NOMO-1 treated with dmso at 0.1 percent for 144 hours (cell line): ENCODE data around the gene CTIF.

Source experiments
- DNase-seq: peaks from one replicate; lab custom pipeline; 2025; ENCODE audit not compliant: unreplicated experiment; lab: John Stamatoyannopoulos, UW

CTIF gene

GRCh38 chr18:48839819-48840490 is 301.1 kb downstream of the CTIF start:
- no peak for DNase-seq

- no peak for DNase-seq
Observed at GRCh38 chr18:48840491-48840877, 301.7 kb downstream of the CTIF start.

GRCh38 chr18:48841381-48842258 is 302.8 kb downstream of the CTIF start:
- peak; percentile 20 for DNase-seq

GRCh38 chr18:48842259-48843061 is 303.6 kb downstream of the CTIF start:
- DNase-seq, result no peak

- DNase-seq, result no peak
Observed at GRCh38 chr18:48843162-48843561, 304.3 kb downstream of the CTIF start.

GRCh38 chr18:48843596-48843995 is 304.8 kb downstream of the CTIF start:
- no peak for DNase-seq

- no peak for DNase-seq
Observed at GRCh38 chr18:48844271-48844670, 305.4 kb downstream of the CTIF start.

GRCh38 chr18:48845174-48845573 is 306.3 kb downstream of the CTIF start:
- no peak for DNase-seq

GRCh38 chr18:48846423-48846932 is 307.6 kb downstream of the CTIF start:
- no peak for DNase-seq

GRCh38 chr18:48847807-48848486 is 309.1 kb downstream of the CTIF start:
- DNase-seq, result no peak

GRCh38 chr18:48848641-48849143 is 309.9 kb downstream of the CTIF start:
- no peak for DNase-seq

- no peak for DNase-seq
Observed at GRCh38 chr18:48850822-48851598, 312.2 kb downstream of the CTIF start.

- no peak for DNase-seq
Observed at GRCh38 chr18:48851599-48851960, 312.7 kb downstream of the CTIF start.

GRCh38 chr18:48852292-48852691 is 313.5 kb downstream of the CTIF start:
- DNase-seq, result no peak

GRCh38 chr18:48852794-48853193 is 314.0 kb downstream of the CTIF start:
- DNase-seq, result no peak

GRCh38 chr18:48853588-48853987 is 314.8 kb downstream of the CTIF start:
- no peak for DNase-seq

- no peak for DNase-seq
Observed at GRCh38 chr18:48854780-48855179, 315.9 kb downstream of the CTIF start.

GRCh38 chr18:48855422-48856377 is 316.9 kb downstream of the CTIF start:
- DNase-seq, result no peak
